Choroid plexus epithelial cell (primary cell): ENCODE data around the gene PARP3.
"Not testable (repeated sequence)": the region's sequence is repeated elsewhere in the genome, so short reads cannot be mapped to it uniquely, and the experiment has no call there.

Source experiments
- DNase-seq: peaks from one replicate; pipeline ENCODE4 v3.0.0-alpha.2; 2010; ENCODE audit warnings: low read depth
- H3K4me3 ChIP-seq: 2 replicates; pipeline ENCODE4 v1.5.1; 2011; ENCODE audit warnings: low read depth, mild to moderate bottlenecking, control low read depth, low read length, moderate library complexity
- CTCF ChIP-seq: conservative IDR thresholded peaks from 2 replicates; pipeline ENCODE4 v1.5.1; 2011; ENCODE audit warnings: low read depth, mild to moderate bottlenecking, control low read depth, inconsistent platforms, low read length, moderate library complexity

The PARP3 gene

GRCh38 chr3:51904034-51904823 is 37.9 kb upstream of the PARP3 start:
- TF ChIP-seq CTCF: no peak
- no peak overlapping the region for H3K4me3 ChIP-seq
- no peak for DNase-seq

- no peak for DNase-seq
- no peak overlapping the region for H3K4me3 ChIP-seq
- no peak for TF ChIP-seq CTCF
These were observed 34.1 kb upstream of the PARP3 start for GRCh38 chr3:51908026-51908425.

- no peak for DNase-seq
- no peak for TF ChIP-seq CTCF
- H3K4me3 ChIP-seq: no peak overlapping the region
These were observed 25.7 kb upstream of the PARP3 start for GRCh38 chr3:51916418-51916817.

GRCh38 chr3:51921081-51921578 is 21.0 kb upstream of the PARP3 start:
- H3K4me3 ChIP-seq: no peak overlapping the region
- DNase-seq: no peak
- no peak for TF ChIP-seq CTCF

- H3K4me3 ChIP-seq: no peak overlapping the region
- TF ChIP-seq CTCF: no peak
- DNase-seq: no peak
These were observed 14.8 kb upstream of the PARP3 start for GRCh38 chr3:51927061-51927977.

GRCh38 chr3:51928438-51928837 is 13.7 kb upstream of the PARP3 start:
- no peak overlapping the region for H3K4me3 ChIP-seq
- DNase-seq: no peak
- no peak for TF ChIP-seq CTCF

GRCh38 chr3:51928981-51929380 is 13.2 kb upstream of the PARP3 start:
- DNase-seq: not testable (repeated sequence)

More at GRCh38 chr3:51928981-51929380, 13.2 kb upstream of the PARP3 start:
- not testable (repeated sequence) for H3K4me3 ChIP-seq
